HEK293 (cell line): Measurements from ENCODE around the gene MPZL2.

Source experiments
- CTCF ChIA-PET: fragments of 350-600 bp; formaldehyde crosslinking; extraction: SDS; loops from one replicate; lab custom pipeline; 2021; ENCODE audit warnings: antibody characterized with exemption; lab: Yijun Ruan, JAX
- POLR2A ChIA-PET: fragments of 300-600 bp; formaldehyde crosslinking; extraction: SDS; loops from one replicate; lab custom pipeline; 2020; ENCODE audit warnings: antibody characterized with exemption, inconsistent platforms; lab: Yijun Ruan, JAX
- H3K27ac ChIP-seq: fragments of 200-500 bp; sonication (Bioruptor generic); 2 replicates; pipeline ENCODE4 v1.5.1; 2014; ENCODE audit warnings: low read depth, low read length, control low read depth, inconsistent platforms; ENCODE audit errors: extremely low read depth
- H3K36me3 ChIP-seq, 2 experiments: fragments of 200-500 bp in 1 of 2; sonication (Bioruptor generic) in 1 of 2; 1 replicate in 1 of 2; 2 replicates in 1 of 2; pipeline ENCODE4 v1.5.1; 2014 to 2017; ENCODE audit warnings: inconsistent platforms in 2 of 2, low read length in 2 of 2; ENCODE audit not compliant: control insufficient read depth in 2 of 2, insufficient read depth in 1 of 2
- H3K4me1 ChIP-seq: fragments of 200-500 bp; sonication (Bioruptor generic); 2 replicates; pipeline ENCODE4 v1.5.1; 2014; ENCODE audit warnings: mild to moderate bottlenecking, low read length, inconsistent platforms; ENCODE audit not compliant: control insufficient read depth, insufficient read depth
- H3K4me3 ChIP-seq: 2 replicates; pipeline ENCODE4 v1.5.1; 2011; ENCODE audit warnings: low read depth, mild to moderate bottlenecking, control low read depth, low read length, moderate library complexity
- H3K9me3 ChIP-seq: fragments of 200-500 bp; sonication (Bioruptor generic); 2 replicates; pipeline ENCODE4 v1.5.1; 2014; ENCODE audit warnings: low read depth, low read length, inconsistent platforms; ENCODE audit not compliant: control insufficient read depth, insufficient read depth
- BCL6B ChIP-seq: fragments of 450-650 bp; formaldehyde crosslinking; IDR thresholded peaks from 2 replicates; pipeline ENCODE4 v1.5.1; 2017; ENCODE audit warnings: missing biosample characterization, missing genetic modification characterization
- KLF16 ChIP-seq: fragments of 450-650 bp; formaldehyde crosslinking; IDR thresholded peaks from 2 replicates; pipeline ENCODE4 v1.5.1; 2017; ENCODE audit warnings: missing biosample characterization, missing genetic modification characterization
- OVOL3 ChIP-seq: fragments of 450-650 bp; formaldehyde crosslinking; IDR thresholded peaks from 2 replicates; pipeline ENCODE4 v1.5.1; 2016; ENCODE audit warnings: missing biosample characterization, missing genetic modification characterization
- SALL2 ChIP-seq: fragments of 450-650 bp; formaldehyde crosslinking; IDR thresholded peaks from 2 replicates; pipeline ENCODE4 v1.5.0; 2017; ENCODE audit warnings: missing biosample characterization, mild to moderate bottlenecking, missing genetic modification characterization, borderline replicate concordance
- SCRT1 ChIP-seq: fragments of 450-650 bp; formaldehyde crosslinking; IDR thresholded peaks from 2 replicates; pipeline ENCODE4 v1.5.1; 2016; ENCODE audit warnings: missing biosample characterization, missing genetic modification characterization, borderline replicate concordance
- TCF7L2 ChIP-seq: IDR thresholded peaks from 2 replicates; pipeline ENCODE4 v1.6.1; 2011; ENCODE audit warnings: low read depth, mild to moderate bottlenecking, inconsistent platforms, low read length, moderate library complexity, borderline replicate concordance
- ZBTB48 ChIP-seq: fragments of 450-650 bp; formaldehyde crosslinking; IDR thresholded peaks from 2 replicates; pipeline ENCODE4 v1.5.1; 2016; ENCODE audit warnings: missing biosample characterization, missing genetic modification characterization
- ZFHX2 ChIP-seq: fragments of 450-650 bp; formaldehyde crosslinking; conservative IDR thresholded peaks from 2 replicates; pipeline ENCODE4 v1.5.1; 2016; ENCODE audit warnings: missing biosample characterization, missing genetic modification characterization
- ZFP37 ChIP-seq: fragments of 450-650 bp; formaldehyde crosslinking; IDR thresholded peaks from 2 replicates; pipeline ENCODE4 v1.5.1; 2016; ENCODE audit warnings: missing biosample characterization, missing genetic modification characterization
- ZNF121 ChIP-seq: fragments of 450-650 bp; formaldehyde crosslinking; IDR thresholded peaks from 2 replicates; pipeline ENCODE4 v1.5.1; 2016; ENCODE audit warnings: missing biosample characterization, missing genetic modification characterization
- ZNF175 ChIP-seq: fragments of 450-650 bp; formaldehyde crosslinking; IDR thresholded peaks from 2 replicates; pipeline ENCODE4 v1.5.1; 2016; ENCODE audit warnings: missing biosample characterization, missing genetic modification characterization
- ZNF302 ChIP-seq: fragments of 450-650 bp; formaldehyde crosslinking; IDR thresholded peaks from 2 replicates; pipeline ENCODE4 v1.5.1; 2016; ENCODE audit warnings: missing biosample characterization, missing genetic modification characterization, low read depth
- ZNF341 ChIP-seq: fragments of 450-650 bp; formaldehyde crosslinking; IDR thresholded peaks from 2 replicates; pipeline ENCODE4; 2016; ENCODE audit warnings: low read depth, missing biosample characterization, missing genetic modification characterization
- ZNF426 ChIP-seq: fragments of 450-650 bp; formaldehyde crosslinking; IDR thresholded peaks from 2 replicates; pipeline ENCODE4 v1.5.1; 2017; ENCODE audit warnings: missing biosample characterization, missing genetic modification characterization, mild to moderate bottlenecking, inconsistent platforms, moderate library complexity
- ZNF48 ChIP-seq: fragments of 450-650 bp; formaldehyde crosslinking; IDR thresholded peaks from 2 replicates; pipeline ENCODE4 v1.5.1; 2016; ENCODE audit warnings: missing biosample characterization, missing genetic modification characterization
- ZNF544 ChIP-seq: fragments of 450-650 bp; formaldehyde crosslinking; IDR thresholded peaks from 2 replicates; pipeline ENCODE4 v1.5.0; 2017; ENCODE audit warnings: missing biosample characterization, missing genetic modification characterization
- ZNF596 ChIP-seq: fragments of 450-650 bp; IDR thresholded peaks from 2 replicates; pipeline ENCODE4 v1.5.0; 2018; ENCODE audit warnings: missing biosample characterization, mild to moderate bottlenecking, missing genetic modification characterization, moderate library complexity
- ZNF621 ChIP-seq: fragments of 450-650 bp; formaldehyde crosslinking; IDR thresholded peaks from 2 replicates; pipeline ENCODE4 v1.5.1; 2017; ENCODE audit warnings: missing biosample characterization, missing genetic modification characterization
- ZNF670 ChIP-seq: fragments of 450-650 bp; formaldehyde crosslinking; IDR thresholded peaks from 2 replicates; pipeline ENCODE4 v1.5.1; 2016; ENCODE audit warnings: missing biosample characterization, missing genetic modification characterization, low read depth
- ZNF768 ChIP-seq: fragments of 450-650 bp; formaldehyde crosslinking; IDR thresholded peaks from 2 replicates; pipeline ENCODE4 v1.5.1; 2018; ENCODE audit warnings: missing biosample characterization, mild to moderate bottlenecking, missing genetic modification characterization
- ZNF792 ChIP-seq: fragments of 450-650 bp; formaldehyde crosslinking; IDR thresholded peaks from 2 replicates; pipeline ENCODE4 v1.5.1; 2016; ENCODE audit warnings: missing biosample characterization, missing genetic modification characterization
- TF ChIP-seq, protein P1 (sequence below): fragments of 450-650 bp; formaldehyde crosslinking; IDR thresholded peaks from 2 replicates; pipeline ENCODE4 v1.5.1; 2016; ENCODE audit warnings: missing biosample characterization, missing genetic modification characterization
- TF ChIP-seq, protein P2 (sequence below): fragments of 450-650 bp; formaldehyde crosslinking; IDR thresholded peaks from 2 replicates; pipeline ENCODE4 v1.5.1; 2016; ENCODE audit warnings: missing biosample characterization, missing genetic modification characterization

Gene MPZL2

GRCh38 chr11:118213781-118214180 is 50.3 kb downstream of the MPZL2 start:
- no peaks in the 10 kb centered on the region for H3K9me3 ChIP-seq
- ChIA-PET POLR2A (interaction anchor here (0.8 kb wide), 1 partner anchor 145 kb away, joined by 3 read pairs; the partner anchor contains the start of gene UBE4A), CTCF (interaction anchor here (0.6 to 4.7 kb wide), 4 partner anchors 15 to 1391 kb away, joined by 3 to 30 read pairs (median 4); no protein-coding TSS in a partner anchor)
- H3K36me3 ChIP-seq: no peaks in the 10 kb centered on the region
- no peak overlapping the region for H3K4me3 ChIP-seq
- TF ChIP-seq SALL2 (tag by site-specific recombination) (no peak), ZNF302 (tag by site-specific recombination) (no peak), ZNF768 (tag by site-specific recombination) (no peak), ZNF341 (tag by site-specific recombination) (no peak), ZNF121 (tag by site-specific recombination) (no peak), BCL6B (tag by site-specific recombination) (no peak), ZFP37 (tag by site-specific recombination) (no peak), ZNF621 (tag by site-specific recombination) (no peak)
- TF ChIP-seq, protein P1, sequence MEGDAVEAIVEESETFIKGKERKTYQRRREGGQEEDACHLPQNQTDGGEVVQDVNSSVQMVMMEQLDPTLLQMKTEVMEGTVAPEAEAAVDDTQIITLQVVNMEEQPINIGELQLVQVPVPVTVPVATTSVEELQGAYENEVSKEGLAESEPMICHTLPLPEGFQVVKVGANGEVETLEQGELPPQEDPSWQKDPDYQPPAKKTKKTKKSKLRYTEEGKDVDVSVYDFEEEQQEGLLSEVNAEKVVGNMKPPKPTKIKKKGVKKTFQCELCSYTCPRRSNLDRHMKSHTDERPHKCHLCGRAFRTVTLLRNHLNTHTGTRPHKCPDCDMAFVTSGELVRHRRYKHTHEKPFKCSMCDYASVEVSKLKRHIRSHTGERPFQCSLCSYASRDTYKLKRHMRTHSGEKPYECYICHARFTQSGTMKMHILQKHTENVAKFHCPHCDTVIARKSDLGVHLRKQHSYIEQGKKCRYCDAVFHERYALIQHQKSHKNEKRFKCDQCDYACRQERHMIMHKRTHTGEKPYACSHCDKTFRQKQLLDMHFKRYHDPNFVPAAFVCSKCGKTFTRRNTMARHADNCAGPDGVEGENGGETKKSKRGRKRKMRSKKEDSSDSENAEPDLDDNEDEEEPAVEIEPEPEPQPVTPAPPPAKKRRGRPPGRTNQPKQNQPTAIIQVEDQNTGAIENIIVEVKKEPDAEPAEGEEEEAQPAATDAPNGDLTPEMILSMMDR: no peak
- no peaks in the 10 kb centered on the region for H3K4me1 ChIP-seq
- H3K27ac ChIP-seq: no peak overlapping the region

GRCh38 chr11:118213201-118213600 is 50.9 kb downstream of the MPZL2 start:
- Histone ChIP-seq H3K4me3 (no peak overlapping the region), H3K27ac (no peak overlapping the region), H3K4me1 (no peaks in the 10 kb centered on the region), H3K9me3 (no peaks in the 10 kb centered on the region), H3K36me3 (no peaks in the 10 kb centered on the region)
- ChIA-PET CTCF (interaction anchor here (0.6 to 4.7 kb wide), 6 partner anchors 14 to 1392 kb away, joined by 3 to 30 read pairs (median 4); no protein-coding TSS in a partner anchor), POLR2A (no interaction called here)
- TF ChIP-seq ZNF768 (tag by site-specific recombination) (no peak), ZNF426 (tag by site-specific recombination) (no peak), ZNF175 (no peak), OVOL3 (tag by site-specific recombination) (no peak), ZNF544 (tag by site-specific recombination) (no peak), ZFHX2 (tag by site-specific recombination) (no peak), ZNF48 (tag by site-specific recombination) (no peak), ZNF596 (tag by site-specific recombination) (no peak), ZNF670 (tag by site-specific recombination) (no peak), SCRT1 (tag by site-specific recombination) (no peak), TCF7L2 (no peak), ZNF792 (tag by site-specific recombination) (no peak), KLF16 (no peak), ZBTB48 (tag by site-specific recombination) (no peak)
- TF ChIP-seq, protein P2, sequence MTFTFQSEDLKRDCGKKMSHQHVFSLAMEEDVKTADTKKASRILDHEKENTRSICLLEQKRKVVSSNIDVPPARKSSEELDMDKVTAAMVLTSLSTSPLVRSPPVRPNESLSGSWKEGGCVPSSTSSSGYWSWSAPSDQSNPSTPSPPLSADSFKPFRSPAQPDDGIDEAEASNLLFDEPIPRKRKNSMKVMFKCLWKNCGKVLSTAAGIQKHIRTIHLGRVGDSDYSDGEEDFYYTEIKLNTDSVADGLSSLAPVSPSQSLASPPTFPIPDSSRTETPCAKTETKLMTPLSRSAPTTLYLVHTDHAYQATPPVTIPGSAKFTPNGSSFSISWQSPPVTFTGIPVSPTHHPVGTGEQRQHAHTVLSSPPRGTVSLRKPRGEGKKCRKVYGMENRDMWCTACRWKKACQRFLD: no peak
